ENCODE measurements around the gene FNDC3A. TPM values are rescaled to one million over a fixed set of nuclear protein-coding genes. Genes with fewer than 3 reads are reported as not detected.

FNDC3A gene
- total RNA-seq, 1 donor from 2014 or later = 39.4 TPM

- Mint-ChIP-seq H3K36me3 (ENCODE audit: low read depth, unreplicated experiment) (no peaks in the 10 kb centered on the region), H3K4me1 (ENCODE audit: unreplicated experiment) (no peaks in the 10 kb centered on the region), H3K27ac (ENCODE audit: unreplicated experiment) (no peak overlapping the region), H3K9me3 (ENCODE audit: unreplicated experiment) (no peaks in the 10 kb centered on the region), H3K27me3 (ENCODE audit: unreplicated experiment) (no peaks in the 10 kb centered on the region), H3K4me3 (ENCODE audit: unreplicated experiment) (no peak overlapping the region)
- TF ChIP-seq CTCF (IDR thresholded peaks at IDR 0.05; ENCODE audit: unreplicated experiment) = no peak
- DNase-seq (ENCODE audit: low spot score) = no peak
These were observed 36.0 kb upstream of the FNDC3A start for GRCh38 chr13:48939728-48940127.

- TF ChIP-seq CTCF (IDR thresholded peaks at IDR 0.05; ENCODE audit: unreplicated experiment) = no peak
- H3K27ac Mint-ChIP-seq (ENCODE audit: unreplicated experiment) = no peak overlapping the region
- no peaks in the 10 kb centered on the region for H3K27me3 Mint-ChIP-seq (ENCODE audit: unreplicated experiment)
- no peaks in the 10 kb centered on the region for H3K36me3 Mint-ChIP-seq (ENCODE audit: low read depth, unreplicated experiment)
- H3K4me3 Mint-ChIP-seq (ENCODE audit: unreplicated experiment) = no peak overlapping the region
- no peaks in the 10 kb centered on the region for H3K9me3 Mint-ChIP-seq (ENCODE audit: unreplicated experiment)
- DNase-seq (ENCODE audit: low spot score) = no peak
- no peaks in the 10 kb centered on the region for H3K4me1 Mint-ChIP-seq (ENCODE audit: unreplicated experiment)
These were observed 33.6 kb upstream of the FNDC3A start for GRCh38 chr13:48942131-48942530.

- no peak overlapping the region for H3K27ac Mint-ChIP-seq (ENCODE audit: unreplicated experiment)
- TF ChIP-seq CTCF (IDR thresholded peaks at IDR 0.05; ENCODE audit: unreplicated experiment) = no peak
- H3K4me1 Mint-ChIP-seq (ENCODE audit: unreplicated experiment) = no peaks in the 10 kb centered on the region
- H3K4me3 Mint-ChIP-seq (ENCODE audit: unreplicated experiment) = no peak overlapping the region
- no peaks in the 10 kb centered on the region for H3K27me3 Mint-ChIP-seq (ENCODE audit: unreplicated experiment)
- no peaks in the 10 kb centered on the region for H3K36me3 Mint-ChIP-seq (ENCODE audit: low read depth, unreplicated experiment)
- DNase-seq (ENCODE audit: low spot score) = no peak
- no peaks in the 10 kb centered on the region for H3K9me3 Mint-ChIP-seq (ENCODE audit: unreplicated experiment)
These were observed 31.5 kb upstream of the FNDC3A start for GRCh38 chr13:48944221-48944620.

GRCh38 chr13:48945626-48946025 lies 30.1 kb upstream of the FNDC3A start:
- Mint-ChIP-seq H3K36me3 (ENCODE audit: low read depth, unreplicated experiment) (no peaks in the 10 kb centered on the region), H3K4me3 (ENCODE audit: unreplicated experiment) (no peak overlapping the region), H3K27ac (ENCODE audit: unreplicated experiment) (no peak overlapping the region), H3K4me1 (ENCODE audit: unreplicated experiment) (no peaks in the 10 kb centered on the region), H3K27me3 (ENCODE audit: unreplicated experiment) (no peaks in the 10 kb centered on the region), H3K9me3 (ENCODE audit: unreplicated experiment) (no peaks in the 10 kb centered on the region)
- no peak for TF ChIP-seq CTCF (IDR thresholded peaks at IDR 0.05; ENCODE audit: unreplicated experiment)
- DNase-seq (ENCODE audit: low spot score) = no peak

GRCh38 chr13:48946163-48946562 lies 29.5 kb upstream of the FNDC3A start:
- no peaks in the 10 kb centered on the region for H3K36me3 Mint-ChIP-seq (ENCODE audit: low read depth, unreplicated experiment)
- TF ChIP-seq CTCF (IDR thresholded peaks at IDR 0.05; ENCODE audit: unreplicated experiment) = no peak
- no peaks in the 10 kb centered on the region for H3K9me3 Mint-ChIP-seq (ENCODE audit: unreplicated experiment)
- H3K27ac Mint-ChIP-seq (ENCODE audit: unreplicated experiment) = no peak overlapping the region
- H3K4me1 Mint-ChIP-seq (ENCODE audit: unreplicated experiment) = no peaks in the 10 kb centered on the region
- peaks cover 1% of the 10 kb centered on the region for H3K27me3 Mint-ChIP-seq (ENCODE audit: unreplicated experiment)
- DNase-seq (ENCODE audit: low spot score) = no peak
- H3K4me3 Mint-ChIP-seq (ENCODE audit: unreplicated experiment) = no peak overlapping the region

Measured in endothelial cell (in vitro differentiated cells).